ENCODE results near the gene RAD21L1. TPM values are rescaled to one million over a fixed set of nuclear protein-coding genes. Genes with fewer than 3 reads are reported as not detected.
"Not testable (repeated sequence)": the region's sequence is repeated elsewhere in the genome, so short reads cannot be mapped to it uniquely, and the experiment has no call there.

RAD21L1 gene
- total RNA-seq, 4 donors from 2014 or later = not detected

- no peaks in the 10 kb centered on the region for H3K4me1 ChIP-seq
- H3K4me3 ChIP-seq = no peak overlapping the region
- WGBS, 2 donors (ENCODE audit: low coverage in 1 of 2) = 76 to 87% methylated on average over 3 to 5 of the region's 5 CpGs
- TF ChIP-seq POLR2A (IDR thresholded peaks at IDR 0.05) (no peak), EP300 (IDR thresholded peaks at IDR 0.05) (no peak), CTCF (IDR thresholded peaks at IDR 0.05) (no peak), POLR2AphosphoS5 (IDR thresholded peaks at IDR 0.05) (no peak)
- H3K27me3 ChIP-seq = peaks cover 44% of the 10 kb centered on the region
- ATAC-seq = no peak
- H3K9me3 ChIP-seq = no peaks in the 10 kb centered on the region
- H3K36me3 ChIP-seq = no peaks in the 10 kb centered on the region
- no peak overlapping the region for H3K27ac ChIP-seq
These were observed 14.7 kb downstream of the RAD21L1 start for GRCh38 chr20:1240549-1240948.

- no peak for ATAC-seq
- Histone ChIP-seq H3K27me3 (peaks cover 34% of the 10 kb centered on the region), H3K9me3 (no peaks in the 10 kb centered on the region), H3K27ac (no peak overlapping the region), H3K36me3 (no peaks in the 10 kb centered on the region), H3K4me3 (no peak overlapping the region), H3K4me1 (no peaks in the 10 kb centered on the region)
- TF ChIP-seq POLR2AphosphoS5 (IDR thresholded peaks at IDR 0.05) = no peak
- TF ChIP-seq POLR2A (IDR thresholded peaks at IDR 0.05) = no peak
- no peak for TF ChIP-seq EP300 (IDR thresholded peaks at IDR 0.05)
- TF ChIP-seq CTCF (IDR thresholded peaks at IDR 0.05) = no peak
These were observed 15.6 kb downstream of the RAD21L1 start for GRCh38 chr20:1241456-1241855.

GRCh38 chr20:1242099-1242498 lies 16.3 kb downstream of the RAD21L1 start:
- no peaks in the 10 kb centered on the region for H3K36me3 ChIP-seq
- ATAC-seq = no peak
- H3K9me3 ChIP-seq = no peaks in the 10 kb centered on the region
- H3K4me3 ChIP-seq = no peak overlapping the region
- TF ChIP-seq EP300 (IDR thresholded peaks at IDR 0.05) (no peak), POLR2A (IDR thresholded peaks at IDR 0.05) (no peak), CTCF (IDR thresholded peaks at IDR 0.05) (no peak), POLR2AphosphoS5 (IDR thresholded peaks at IDR 0.05) (no peak)
- peaks cover 32% of the 10 kb centered on the region for H3K27me3 ChIP-seq
- H3K4me1 ChIP-seq = no peaks in the 10 kb centered on the region
- H3K27ac ChIP-seq = no peak overlapping the region
- WGBS, 2 donors (ENCODE audit: low coverage in 1 of 2) = 61 to 100% methylated on average over 1 to 3 of the region's 3 CpGs

- TF ChIP-seq POLR2AphosphoS5 (IDR thresholded peaks at IDR 0.05) (no peak), EP300 (IDR thresholded peaks at IDR 0.05) (no peak), CTCF (IDR thresholded peaks at IDR 0.05) (no peak), POLR2A (IDR thresholded peaks at IDR 0.05) (no peak)
- no peak overlapping the region for H3K4me3 ChIP-seq
- no peaks in the 10 kb centered on the region for H3K36me3 ChIP-seq
- H3K4me1 ChIP-seq = no peaks in the 10 kb centered on the region
- no peak overlapping the region for H3K27ac ChIP-seq
- H3K27me3 ChIP-seq = peaks cover 32% of the 10 kb centered on the region
- ATAC-seq = no peak
- WGBS, 2 donors (ENCODE audit: low coverage in 1 of 2) = 0 to 23% methylated on average over 2 of the region's 2 CpGs
- no peaks in the 10 kb centered on the region for H3K9me3 ChIP-seq
These were observed 16.7 kb downstream of the RAD21L1 start for GRCh38 chr20:1242530-1242929.

- H3K36me3 ChIP-seq = no peaks in the 10 kb centered on the region
- no peak overlapping the region for H3K4me3 ChIP-seq
- peaks cover 20% of the 10 kb centered on the region for H3K27me3 ChIP-seq
- TF ChIP-seq EP300 (IDR thresholded peaks at IDR 0.05) = no peak
- no peak for TF ChIP-seq POLR2A (IDR thresholded peaks at IDR 0.05)
- H3K27ac ChIP-seq = no peak overlapping the region
- ATAC-seq = no peak
- WGBS, 2 donors (ENCODE audit: low coverage in 1 of 2) = 26 to 40% methylated on average over 1 to 2 of the region's 2 CpGs
- H3K9me3 ChIP-seq = no peaks in the 10 kb centered on the region
- H3K4me1 ChIP-seq = no peaks in the 10 kb centered on the region
These were observed 19.7 kb downstream of the RAD21L1 start for GRCh38 chr20:1245578-1245977.

GRCh38 chr20:1247689-1248088 lies 21.8 kb downstream of the RAD21L1 start:
- no peaks in the 10 kb centered on the region for H3K27me3 ChIP-seq
- ATAC-seq = no peak
- no peaks in the 10 kb centered on the region for H3K4me1 ChIP-seq
- no peak for TF ChIP-seq EP300 (IDR thresholded peaks at IDR 0.05)
- TF ChIP-seq POLR2A (IDR thresholded peaks at IDR 0.05) = no peak
- TF ChIP-seq CTCF (IDR thresholded peaks at IDR 0.05) = no peak
- no peak for TF ChIP-seq POLR2AphosphoS5 (IDR thresholded peaks at IDR 0.05)
- H3K4me3 ChIP-seq = no peak overlapping the region
- no peak overlapping the region for H3K27ac ChIP-seq
- no peaks in the 10 kb centered on the region for H3K36me3 ChIP-seq
- H3K9me3 ChIP-seq = no peaks in the 10 kb centered on the region

- H3K27me3 ChIP-seq, H3K27ac ChIP-seq, H3K36me3 ChIP-seq, ATAC-seq, H3K9me3 ChIP-seq, H3K4me1 ChIP-seq, H3K4me3 ChIP-seq: not testable (repeated sequence)
- WGBS, 2 donors (ENCODE audit: low coverage in 1 of 2) = 89 to 100% methylated on average over 2 of the region's 2 CpGs
These were observed 24.4 kb downstream of the RAD21L1 start for GRCh38 chr20:1250282-1250681.

Data from gastroesophageal sphincter (tissue), 4 donors.